Suprapubic skin (tissue), 4 donors: ENCODE results near the gene KLHL29. TPM values are rescaled to one million over a fixed set of nuclear protein-coding genes. Genes with fewer than 3 reads are reported as not detected.

Experiments used
- DNase-seq, 2 donors: peaks; one replicate each; pipeline ENCODE4 v3.0.0-alpha.2; 2019; ENCODE audit warnings: low spot score in 2 of 2
- H3K27ac ChIP-seq: fragments of 200-600 bp; sonication (generic); one replicate; pipeline ENCODE4 v1.5.1; 2019
- H3K27me3 ChIP-seq: fragments of 200-600 bp; sonication (generic); one replicate; pipeline ENCODE4 v1.5.1; 2019
- H3K36me3 ChIP-seq: fragments of 200-600 bp; sonication (generic); one replicate; pipeline ENCODE4 v1.5.1; 2019
- H3K4me1 ChIP-seq: fragments of 200-600 bp; sonication (generic); one replicate; pipeline ENCODE4 v1.5.1; 2019
- H3K4me3 ChIP-seq: fragments of 200-600 bp; sonication (generic); one replicate; pipeline ENCODE4 v1.5.1; 2019; ENCODE audit warnings: mild to moderate bottlenecking
- H3K9me3 ChIP-seq: fragments of 200-600 bp; sonication (generic); one replicate; pipeline ENCODE4 v1.5.1; 2019
- EP300 ChIP-seq: sonication (generic); formaldehyde crosslinking; IDR thresholded peaks from one replicate; pipeline ENCODE4 v1.6.1; 2017; ENCODE audit warnings: antibody characterized with exemption
- POLR2A ChIP-seq, 2 donors: fragments of 450-650 bp; IDR thresholded peaks; one replicate each; pipeline ENCODE4 v1.6.1; 2017; ENCODE audit warnings: antibody characterized with exemption in 2 of 2, mild to moderate bottlenecking in 2 of 2, moderate library complexity in 2 of 2
- POLR2AphosphoS5 ChIP-seq, 3 donors: sonication (generic); formaldehyde crosslinking; IDR thresholded peaks; one replicate each; pipeline ENCODE4 v1.6.1; 2017; ENCODE audit warnings: antibody characterized with exemption in 3 of 3
- WGBS: methylation state at CpG from one replicate; pipeline ENCODE4 v1.1.5; 2018; 5-methylcytosine and 5-hydroxymethylcytosine counted together
- total RNA-seq, 4 donors: library from RNA; depleted of rRNA; stranded (reverse); fragments of >200 nt; gene quantifications; one replicate each; pipeline ENCODE4 v1.1.0, GENCODE V29; 2016
- TF ChIP-seq, protein P1 (sequence below), 2 donors: fragments of 200-600 bp in 1 of 2; fragments of 450-650 bp in 1 of 2; sonication (generic) in 1 of 2; IDR thresholded peaks; one replicate each; pipeline ENCODE4 v1.5.1; 2016 to 2019; ENCODE audit warnings: antibody characterized with exemption in 2 of 2, mild to moderate bottlenecking in 1 of 2, moderate library complexity in 1 of 2

Gene KLHL29
- total RNA-seq, 4 donors from 2014 or later = 17.1 to 30.8 (median 20.7) TPM

GRCh38 chr2:23498943-23499342 lies 114.0 kb downstream of the KLHL29 start:
- DNase-seq = no peak
- no peak for TF ChIP-seq POLR2A (IDR thresholded peaks at IDR 0.05)
- TF ChIP-seq, protein P1, sequence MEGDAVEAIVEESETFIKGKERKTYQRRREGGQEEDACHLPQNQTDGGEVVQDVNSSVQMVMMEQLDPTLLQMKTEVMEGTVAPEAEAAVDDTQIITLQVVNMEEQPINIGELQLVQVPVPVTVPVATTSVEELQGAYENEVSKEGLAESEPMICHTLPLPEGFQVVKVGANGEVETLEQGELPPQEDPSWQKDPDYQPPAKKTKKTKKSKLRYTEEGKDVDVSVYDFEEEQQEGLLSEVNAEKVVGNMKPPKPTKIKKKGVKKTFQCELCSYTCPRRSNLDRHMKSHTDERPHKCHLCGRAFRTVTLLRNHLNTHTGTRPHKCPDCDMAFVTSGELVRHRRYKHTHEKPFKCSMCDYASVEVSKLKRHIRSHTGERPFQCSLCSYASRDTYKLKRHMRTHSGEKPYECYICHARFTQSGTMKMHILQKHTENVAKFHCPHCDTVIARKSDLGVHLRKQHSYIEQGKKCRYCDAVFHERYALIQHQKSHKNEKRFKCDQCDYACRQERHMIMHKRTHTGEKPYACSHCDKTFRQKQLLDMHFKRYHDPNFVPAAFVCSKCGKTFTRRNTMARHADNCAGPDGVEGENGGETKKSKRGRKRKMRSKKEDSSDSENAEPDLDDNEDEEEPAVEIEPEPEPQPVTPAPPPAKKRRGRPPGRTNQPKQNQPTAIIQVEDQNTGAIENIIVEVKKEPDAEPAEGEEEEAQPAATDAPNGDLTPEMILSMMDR (IDR thresholded peaks at IDR 0.05) = no peak
- no peak for TF ChIP-seq POLR2AphosphoS5 (IDR thresholded peaks at IDR 0.05)
- no peak for TF ChIP-seq EP300
- Histone ChIP-seq H3K9me3 (no peaks in the 10 kb centered on the region), H3K36me3 (no peaks in the 10 kb centered on the region), H3K4me3 (no peak overlapping the region), H3K27ac (no peak overlapping the region), H3K27me3 (no peaks in the 10 kb centered on the region), H3K4me1 (peaks cover 54% of the 10 kb centered on the region)
- 36% methylated on average over 7 of the region's 7 CpGs for WGBS

- H3K4me1 ChIP-seq = peaks cover 49% of the 10 kb centered on the region
- H3K9me3 ChIP-seq = no peaks in the 10 kb centered on the region
- 68% methylated on average over 8 of the region's 8 CpGs for WGBS
- no peaks in the 10 kb centered on the region for H3K36me3 ChIP-seq
- H3K27ac ChIP-seq = no peak overlapping the region
- no peak overlapping the region for H3K4me3 ChIP-seq
- no peak for DNase-seq
- TF ChIP-seq, protein P1 (IDR thresholded peaks at IDR 0.05) = no peak
- TF ChIP-seq POLR2AphosphoS5 (IDR thresholded peaks at IDR 0.05) = no peak
- TF ChIP-seq EP300 = no peak
- no peak for TF ChIP-seq POLR2A (IDR thresholded peaks at IDR 0.05)
- H3K27me3 ChIP-seq = no peaks in the 10 kb centered on the region
These were observed 114.5 kb downstream of the KLHL29 start for GRCh38 chr2:23499439-23499838.

- DNase-seq = no peak
- no peaks in the 10 kb centered on the region for H3K36me3 ChIP-seq
- 91% methylated on average over 9 of the region's 12 CpGs for WGBS
- peaks cover 50% of the 10 kb centered on the region for H3K4me1 ChIP-seq
- no peak overlapping the region for H3K4me3 ChIP-seq
- no peaks in the 10 kb centered on the region for H3K9me3 ChIP-seq
- no peak overlapping the region for H3K27ac ChIP-seq
- no peaks in the 10 kb centered on the region for H3K27me3 ChIP-seq
- TF ChIP-seq, protein P1 (IDR thresholded peaks at IDR 0.05) = no peak
- TF ChIP-seq POLR2A (IDR thresholded peaks at IDR 0.05) (no peak), EP300 (no peak), POLR2AphosphoS5 (IDR thresholded peaks at IDR 0.05) (no peak)
These were observed 115.9 kb downstream of the KLHL29 start for GRCh38 chr2:23500836-23501235.

GRCh38 chr2:23502096-23502495 lies 117.1 kb downstream of the KLHL29 start:
- DNase-seq = no peak
- no peak overlapping the region for H3K4me3 ChIP-seq
- WGBS = 81% methylated on average over 15 of the region's 15 CpGs
- no peaks in the 10 kb centered on the region for H3K9me3 ChIP-seq
- TF ChIP-seq, protein P1 (IDR thresholded peaks at IDR 0.05) = no peak
- TF ChIP-seq POLR2AphosphoS5 (IDR thresholded peaks at IDR 0.05) (no peak), POLR2A (IDR thresholded peaks at IDR 0.05) (no peak), EP300 (no peak)
- H3K36me3 ChIP-seq = no peaks in the 10 kb centered on the region
- H3K4me1 ChIP-seq = peaks cover 47% of the 10 kb centered on the region
- no peaks in the 10 kb centered on the region for H3K27me3 ChIP-seq
- no peak overlapping the region for H3K27ac ChIP-seq

- no peaks in the 10 kb centered on the region for H3K9me3 ChIP-seq
- WGBS = 75% methylated on average over 6 of the region's 6 CpGs
- TF ChIP-seq POLR2A (IDR thresholded peaks at IDR 0.05) (no peak), EP300 (no peak), POLR2AphosphoS5 (IDR thresholded peaks at IDR 0.05) (no peak)
- TF ChIP-seq, protein P1 (IDR thresholded peaks at IDR 0.05) = no peak
- no peaks in the 10 kb centered on the region for H3K27me3 ChIP-seq
- H3K4me3 ChIP-seq = no peak overlapping the region
- no peaks in the 10 kb centered on the region for H3K36me3 ChIP-seq
- H3K27ac ChIP-seq = no peak overlapping the region
- H3K4me1 ChIP-seq = peaks cover 37% of the 10 kb centered on the region
- no peak for DNase-seq
These were observed 118.1 kb downstream of the KLHL29 start for GRCh38 chr2:23503097-23503496.
